ENCODE measurements around the gene NODAL.
"Not testable (repeated sequence)": the region's sequence is repeated elsewhere in the genome, so short reads cannot be mapped to it uniquely, and the experiment has no call there.

NODAL gene

DNA sequence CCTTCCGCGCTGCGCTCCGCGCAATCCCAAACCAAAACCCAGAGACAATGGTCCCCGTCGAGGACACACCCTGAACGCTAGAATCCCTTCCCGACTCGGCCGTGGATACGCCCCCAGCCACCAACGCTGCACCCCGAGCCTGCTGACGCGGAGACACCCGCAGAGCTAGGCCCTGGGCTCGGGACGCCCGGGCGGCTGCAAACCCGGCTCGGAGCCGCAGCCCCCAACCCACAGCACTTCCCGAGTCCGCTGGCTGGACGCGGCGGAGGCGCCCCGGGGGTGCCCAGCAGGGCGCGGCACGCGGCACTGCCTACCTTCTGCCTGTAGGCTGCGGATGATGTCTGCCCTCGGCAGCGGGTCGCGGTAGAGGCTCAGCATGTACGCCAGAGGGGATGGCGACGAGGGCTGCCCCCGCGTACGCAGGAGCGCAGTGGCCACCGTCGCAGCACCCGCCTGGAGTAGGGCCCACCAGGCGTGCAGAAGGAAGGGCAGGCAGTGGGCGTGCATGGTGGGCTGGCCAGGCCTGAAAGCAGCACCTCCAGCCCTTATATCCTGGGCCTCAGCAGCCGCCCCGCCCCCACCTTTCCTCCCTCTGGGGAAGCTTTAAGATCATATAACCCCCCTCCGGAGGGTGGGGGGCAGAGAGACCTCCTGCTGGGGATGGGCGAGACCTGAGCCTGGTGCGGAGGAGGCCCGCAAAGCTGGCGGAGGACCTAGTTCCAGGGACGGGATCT is at the start of gene NODAL:
NODAL (minus strand) TSS at position 521 of the 734 bp plus-strand sequence; CDS start at position 507, 14 bp downstream.
- DNase-seq = peak; percentile 56

DNA sequence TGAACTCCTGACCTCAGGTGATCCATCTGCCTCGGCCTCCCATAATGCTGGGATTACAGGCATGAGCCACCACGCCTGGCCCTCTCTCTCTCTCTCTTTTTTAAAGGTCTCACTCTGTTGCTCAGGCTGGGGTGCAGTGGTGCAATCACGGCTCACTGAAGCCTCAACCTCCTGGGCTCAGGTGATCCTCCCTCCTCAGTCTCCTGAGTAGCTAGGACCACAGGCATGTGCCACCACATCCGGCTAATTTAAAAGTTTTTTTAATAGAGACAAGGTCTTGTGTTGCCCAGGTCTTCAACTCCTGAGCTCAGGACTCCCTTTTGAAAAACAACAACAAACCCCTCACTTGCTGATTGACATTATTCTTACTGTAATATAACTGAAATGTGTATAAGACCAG is 48.7 kb upstream of the NODAL start:
- DNase-seq = no peak

DNA sequence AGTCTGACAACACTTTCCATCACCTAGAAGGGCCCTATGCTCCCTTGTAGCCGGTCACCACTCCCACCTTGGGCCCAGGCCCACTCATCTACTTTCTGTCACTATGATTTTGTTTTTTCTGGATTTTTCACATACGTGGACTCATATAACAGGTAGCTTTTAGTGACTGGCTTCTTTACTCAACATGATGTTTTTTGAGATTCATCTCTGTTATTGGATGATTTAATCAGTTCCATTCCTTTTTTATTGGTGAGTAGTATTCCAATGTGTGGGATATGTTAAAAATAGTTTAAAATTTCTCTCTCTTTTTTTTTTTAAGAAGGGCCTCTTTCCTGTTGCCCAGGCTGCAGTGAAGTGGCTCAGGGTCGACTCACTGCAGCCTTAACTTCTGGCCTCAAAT is 46.3 kb upstream of the NODAL start:
- DNase-seq = no peak

DNA sequence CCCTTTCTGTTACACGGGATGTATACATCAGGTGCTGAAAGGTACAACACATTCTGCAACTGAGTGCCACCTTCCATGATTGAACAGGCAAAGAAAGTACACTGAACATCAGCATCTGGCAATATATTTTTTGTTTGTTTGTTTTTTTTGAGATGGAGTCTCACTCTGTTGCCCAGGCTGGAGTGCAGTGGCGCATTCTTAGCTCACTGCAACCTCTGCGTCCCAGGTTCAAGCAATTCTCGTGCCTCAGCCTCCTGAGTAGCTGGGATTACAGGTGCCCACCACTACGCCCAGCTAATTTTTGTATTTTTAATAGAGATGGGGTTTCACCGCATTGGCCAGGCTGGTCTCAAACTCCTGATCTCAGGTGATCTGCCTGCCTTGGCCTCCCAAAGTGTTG is 42.4 kb upstream of the NODAL start:
- not testable (repeated sequence) for DNase-seq

DNA sequence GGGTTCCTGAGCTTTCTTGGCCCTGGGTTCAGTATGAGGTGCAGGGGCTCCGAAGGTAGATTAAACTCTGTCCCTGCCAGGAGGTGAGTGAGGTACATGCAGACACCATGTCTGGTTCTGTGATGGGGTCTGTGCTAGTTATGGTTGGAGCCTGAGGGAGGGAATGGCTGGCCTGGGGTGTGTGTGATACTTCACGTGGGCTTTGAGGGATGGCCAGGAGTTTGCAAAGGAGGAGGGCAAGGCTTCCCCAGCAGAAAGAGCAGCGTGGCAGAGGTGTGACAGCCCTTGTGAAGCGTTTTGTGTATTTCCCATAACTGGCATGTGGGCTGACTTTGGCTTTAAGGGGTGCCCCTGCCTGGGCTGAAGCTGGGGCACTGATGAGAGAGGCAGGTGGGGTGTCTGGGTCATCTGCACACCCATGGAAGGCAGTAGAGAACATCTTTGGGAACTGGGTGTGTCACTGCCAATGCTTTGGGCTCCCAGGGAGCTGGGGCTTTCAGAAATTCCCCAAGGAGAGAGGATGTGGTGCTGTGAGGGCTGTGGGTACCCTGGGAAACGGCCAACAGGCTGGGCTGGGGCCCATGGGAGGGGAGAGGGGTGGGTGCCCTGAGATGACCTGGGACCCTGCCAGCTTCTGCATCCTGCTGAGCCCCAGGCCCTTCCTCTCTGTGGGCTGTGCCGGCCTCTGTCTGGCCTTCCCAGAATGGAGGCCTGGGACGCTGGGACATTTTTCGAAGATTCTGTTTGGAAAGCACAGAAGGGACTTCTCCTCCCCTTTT is 41.7 kb upstream of the NODAL start:
- no peak for DNase-seq

DNA sequence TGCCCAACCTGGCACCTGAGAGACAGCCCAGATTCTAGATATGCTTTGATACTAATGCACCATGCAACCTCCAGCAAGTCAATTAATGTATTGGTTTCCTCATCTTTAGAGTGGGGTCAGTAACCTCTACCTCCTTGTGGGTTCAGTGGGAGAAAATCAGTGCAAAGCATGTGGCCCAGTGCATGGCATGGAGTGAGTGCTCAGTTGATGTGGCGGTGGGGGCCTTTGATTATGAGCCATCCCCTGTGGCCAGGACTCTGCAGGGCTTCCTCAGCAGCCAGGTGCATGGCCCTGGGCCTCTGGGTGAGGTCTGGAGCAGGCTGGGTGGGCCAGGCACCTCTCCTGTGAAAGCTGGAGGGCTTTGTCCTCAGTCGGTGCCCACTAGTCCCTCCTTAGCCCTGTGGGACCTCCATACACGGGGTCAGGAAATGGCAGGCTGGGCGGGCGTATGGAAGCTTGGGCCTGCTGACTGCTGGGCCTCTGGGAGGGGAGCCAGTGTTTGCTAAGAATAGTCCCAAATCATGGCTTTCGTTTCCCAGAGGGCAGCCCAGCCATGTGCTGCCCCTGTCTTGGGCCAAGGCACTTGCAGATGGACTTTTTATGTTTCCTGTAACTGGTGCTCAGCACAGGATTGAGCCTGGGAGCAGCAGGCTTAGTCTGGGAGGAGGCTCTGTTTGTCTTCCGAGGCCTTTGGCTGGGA is 40.5 kb upstream of the NODAL start:
- DNase-seq = no peak

DNA sequence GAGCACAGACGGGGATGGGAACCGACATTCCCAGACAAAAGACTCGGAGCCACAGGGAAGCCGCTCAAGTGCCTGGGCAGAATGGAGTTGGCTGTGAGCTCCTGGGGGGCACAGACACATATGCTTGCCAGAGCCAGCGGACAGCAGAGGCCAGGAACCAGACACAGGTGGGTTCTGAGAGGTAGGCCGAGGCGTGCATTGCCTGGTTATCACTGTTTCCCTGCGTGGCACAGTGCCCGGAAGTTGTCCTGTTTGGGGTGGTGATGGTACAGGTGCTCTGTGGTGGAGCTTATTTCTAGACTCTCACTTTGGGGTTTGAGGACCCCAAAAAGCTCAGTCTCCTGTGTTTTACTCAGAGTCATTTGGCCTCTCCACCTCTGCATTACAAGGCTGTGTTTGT is 39.6 kb upstream of the NODAL start:
- no peak for DNase-seq

DNA sequence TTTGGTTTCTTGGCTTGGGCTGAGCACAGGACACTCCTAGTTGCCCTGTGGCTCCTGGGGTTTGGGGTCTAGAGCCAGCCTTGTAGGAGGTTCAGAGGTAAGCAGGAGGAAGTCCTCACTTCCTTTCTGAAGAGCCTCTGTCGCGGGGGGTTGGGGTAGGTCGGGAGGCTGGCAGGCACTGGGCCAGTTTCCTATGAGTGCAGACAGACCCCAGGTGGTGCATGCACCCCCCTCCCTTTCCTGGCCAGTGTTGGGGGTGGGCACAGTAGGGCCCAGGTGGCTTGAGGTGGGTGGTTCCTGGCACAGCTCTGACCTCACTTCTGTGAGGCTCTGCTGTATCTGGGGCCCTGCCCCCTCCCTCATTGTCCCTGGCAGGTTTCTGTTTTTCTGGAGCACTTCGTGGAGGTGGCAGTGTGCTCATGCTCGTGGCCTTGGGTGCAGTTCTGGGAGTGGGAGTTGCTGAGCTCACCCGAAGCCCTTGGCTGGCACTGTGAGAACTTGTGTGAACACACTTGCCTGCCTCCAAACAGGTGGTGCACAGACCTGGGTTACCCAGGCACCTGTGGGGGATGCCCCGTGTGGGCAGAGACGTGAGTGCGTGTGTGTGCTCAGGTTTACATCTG is 38.9 kb upstream of the NODAL start:
- DNase-seq = no peak

DNA sequence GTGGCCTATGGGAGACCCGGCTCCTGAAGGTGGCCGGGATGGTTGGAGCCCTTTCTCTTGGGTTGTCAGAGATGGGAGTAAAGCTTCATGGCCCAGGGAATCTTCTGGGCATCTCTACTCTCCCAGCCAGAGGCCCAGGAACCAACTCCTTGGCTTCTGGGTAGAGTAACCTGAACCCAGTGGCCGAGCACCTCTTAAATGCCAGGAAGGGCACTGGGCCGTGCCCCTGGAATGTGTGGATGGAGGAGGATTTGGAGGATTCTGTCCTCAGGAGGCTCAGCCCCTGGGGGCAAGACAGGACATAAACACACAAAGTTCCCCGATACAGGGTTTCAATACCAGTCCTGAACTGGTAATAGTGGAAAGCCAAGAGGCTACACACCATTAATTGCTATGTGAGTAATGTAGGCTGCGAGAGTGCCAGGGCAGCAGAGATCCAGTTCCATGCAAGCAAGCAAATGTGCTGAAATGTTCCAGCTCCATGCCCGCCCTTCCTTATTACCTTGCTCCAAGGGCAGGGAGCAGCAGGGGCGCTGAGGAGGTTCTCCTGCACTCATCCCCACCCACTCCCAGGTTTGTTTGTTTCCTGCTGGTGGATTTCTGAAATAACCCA is 38.3 kb upstream of the NODAL start:
- DNase-seq = no peak

DNA sequence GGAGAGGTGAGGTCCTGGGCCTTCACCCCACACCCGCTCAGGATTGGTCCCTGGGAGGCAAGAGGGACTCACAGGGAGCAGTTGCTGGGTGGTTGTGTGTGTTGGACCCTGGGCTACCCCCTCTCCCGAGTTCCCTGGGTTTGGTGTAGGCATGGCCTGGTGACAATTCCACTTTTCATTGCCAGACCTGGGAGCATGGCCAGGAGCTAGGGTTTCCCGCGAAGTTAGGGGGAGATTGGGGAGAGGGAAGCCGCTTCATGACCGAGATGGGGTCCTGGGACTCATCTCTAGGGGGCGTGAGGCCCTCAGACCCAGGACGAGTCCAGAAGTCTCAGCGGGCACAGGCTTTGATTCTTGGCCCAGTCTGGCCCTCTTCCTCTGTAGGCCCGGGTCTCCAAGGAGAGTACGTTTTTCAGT is 37.7 kb upstream of the NODAL start:
- peak; percentile 51 for DNase-seq

DNA sequence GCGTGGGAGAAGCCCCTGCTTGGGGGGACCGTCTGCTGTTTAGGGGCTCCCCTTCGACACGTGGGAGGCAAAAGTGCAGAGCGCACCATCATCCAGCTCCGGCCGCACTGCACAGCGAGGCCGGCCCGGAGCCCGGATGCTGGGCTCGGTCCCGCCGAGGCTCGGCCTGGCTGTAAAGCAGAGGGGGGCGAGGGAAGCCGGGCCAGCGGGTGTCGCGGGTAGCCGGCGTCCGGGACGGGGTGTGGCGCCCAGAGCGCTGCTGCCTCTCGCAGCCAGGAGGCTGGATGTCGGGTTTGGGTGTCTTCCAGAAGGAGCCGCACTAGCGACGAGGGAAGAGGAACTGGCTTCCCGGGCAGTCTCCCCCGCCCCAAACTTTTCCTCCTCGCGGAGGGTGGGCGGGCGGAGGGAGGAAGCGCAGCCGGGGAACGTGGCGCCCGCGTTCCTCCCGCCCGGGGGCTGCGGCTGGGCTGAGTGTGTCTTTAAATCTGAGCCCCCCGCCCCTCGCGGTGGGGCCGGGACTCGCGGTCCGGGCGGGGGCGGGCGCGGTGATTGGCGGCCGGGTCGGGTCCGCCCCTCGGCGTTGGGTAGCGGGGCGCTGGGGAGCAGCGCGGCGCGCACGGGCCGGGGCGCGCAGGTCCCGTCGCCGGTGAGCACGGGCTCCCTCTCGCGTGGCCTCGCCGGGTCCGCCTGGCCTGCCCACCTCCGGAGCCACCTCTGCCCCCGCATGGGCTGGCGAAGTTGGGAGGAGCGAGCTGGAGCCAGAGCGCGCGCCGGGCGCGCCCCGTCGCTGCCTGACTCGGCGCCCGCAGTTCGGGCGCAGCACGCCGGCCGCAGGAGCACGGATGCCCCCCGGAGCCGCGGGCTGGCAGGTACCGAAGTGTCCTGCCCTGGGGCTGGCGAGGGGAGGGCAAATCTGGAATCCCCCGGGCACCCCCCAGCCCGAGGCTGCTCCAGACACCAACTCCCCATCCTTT is 37.0 kb upstream of the NODAL start, which contains the start of gene PALD1:
PALD1 (plus strand) TSS at position 577 of the 974 bp plus-strand sequence. CDS start 47,185 bp downstream, outside the sequence.
- peak; percentile 78 for DNase-seq

DNA sequence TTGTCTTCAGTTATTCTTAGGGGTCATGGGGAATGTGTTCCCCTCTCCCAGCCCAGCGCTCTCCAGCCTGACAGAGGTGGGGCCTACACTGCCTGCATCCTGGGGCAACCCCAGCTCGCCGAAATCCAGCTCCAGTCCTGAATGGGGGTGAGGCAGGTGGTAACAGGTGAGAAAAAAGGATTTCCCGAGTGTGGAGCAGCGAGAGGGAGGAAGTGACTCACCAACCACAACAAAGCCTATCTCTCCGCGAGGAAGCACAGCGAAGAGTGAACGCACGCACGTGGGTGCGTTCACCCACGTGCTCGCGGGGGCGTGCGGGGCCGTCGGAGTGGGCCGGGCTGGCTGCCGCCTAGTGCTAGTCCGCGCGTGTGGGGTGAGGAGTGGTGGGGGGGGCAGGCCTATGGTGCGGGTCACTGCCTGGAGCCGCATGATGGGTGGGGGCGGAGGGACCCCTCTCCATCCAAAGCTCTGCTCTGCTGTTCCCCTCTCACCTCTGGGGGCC is 36.2 kb upstream of the NODAL start:
- DNase-seq = peak; percentile 97

DNA sequence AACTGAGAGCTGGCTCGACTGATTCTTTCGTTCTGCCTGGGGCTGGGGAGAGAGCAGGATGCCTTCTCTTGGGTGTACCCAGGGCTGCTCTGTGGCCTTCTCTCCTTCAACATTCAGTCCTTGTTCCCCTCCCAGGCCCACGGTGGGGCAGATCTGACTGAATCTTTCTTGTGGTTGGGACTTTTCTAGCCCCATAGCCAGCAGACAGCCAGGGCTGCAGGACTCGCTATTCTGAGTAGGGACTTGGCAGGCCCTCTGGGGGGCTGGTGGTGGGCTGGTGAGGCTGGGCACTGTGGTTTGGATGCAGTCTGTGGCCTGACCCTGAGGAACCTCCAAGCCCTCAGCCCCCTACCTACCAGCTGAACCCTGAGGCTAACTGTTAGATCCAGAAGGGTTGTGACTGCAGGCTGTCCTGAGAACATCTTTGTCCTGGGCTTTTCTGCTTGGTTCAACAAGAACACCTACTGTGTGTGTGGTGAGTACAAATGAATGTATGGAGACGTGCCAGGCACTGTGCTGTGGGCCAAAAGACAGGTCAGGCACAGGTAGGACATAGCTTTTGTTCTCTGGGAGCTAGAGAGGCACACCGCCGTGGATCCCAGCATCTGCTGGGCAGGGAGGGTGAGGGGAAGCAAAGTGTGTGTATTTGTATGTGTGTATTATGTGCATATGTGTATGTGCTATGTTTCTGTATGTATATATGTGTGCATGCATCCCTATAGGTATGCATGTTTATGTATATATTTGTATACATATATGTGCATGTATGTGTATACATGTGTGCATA is 35.0 kb upstream of the NODAL start:
- DNase-seq = no peak

DNA sequence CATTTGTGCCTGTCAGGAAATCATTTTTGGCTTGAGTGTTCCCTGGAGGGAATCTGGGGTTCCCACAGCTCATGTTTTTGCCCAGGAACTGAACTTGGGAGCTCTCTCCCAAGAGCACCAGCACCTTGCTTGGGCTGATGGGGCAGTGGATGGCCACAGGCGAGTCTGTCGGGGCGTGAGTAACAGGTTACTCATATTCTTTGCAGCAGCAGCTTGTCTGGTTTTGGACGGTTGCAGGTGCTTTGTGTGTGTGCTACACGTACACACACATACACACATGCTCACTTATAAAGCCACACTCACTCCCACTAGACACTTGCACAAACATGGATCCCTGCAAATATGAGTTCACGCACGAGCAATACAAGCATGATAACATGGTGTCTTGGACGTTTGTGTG is 34.2 kb upstream of the NODAL start:
- no peak for DNase-seq

DNA sequence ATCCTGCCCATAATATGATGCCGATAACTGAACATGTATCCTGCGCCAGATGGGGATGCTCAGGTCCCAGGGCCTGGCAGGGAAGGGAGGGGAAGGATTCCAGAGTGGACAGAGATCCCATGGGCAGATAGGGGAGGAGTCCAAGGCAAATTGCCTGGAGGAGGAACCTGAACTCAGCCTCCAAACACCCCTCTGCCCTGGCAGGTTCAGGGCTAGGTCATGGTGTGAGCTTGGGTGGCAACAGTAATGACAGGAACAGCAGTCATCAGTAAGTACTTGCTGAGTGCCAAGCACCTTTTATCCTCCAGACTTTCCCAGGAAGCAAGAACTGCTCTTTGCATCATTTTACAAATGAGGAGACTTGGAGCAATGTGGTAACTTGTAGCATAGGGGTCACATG is 33.3 kb upstream of the NODAL start:
- DNase-seq = no peak

DNA sequence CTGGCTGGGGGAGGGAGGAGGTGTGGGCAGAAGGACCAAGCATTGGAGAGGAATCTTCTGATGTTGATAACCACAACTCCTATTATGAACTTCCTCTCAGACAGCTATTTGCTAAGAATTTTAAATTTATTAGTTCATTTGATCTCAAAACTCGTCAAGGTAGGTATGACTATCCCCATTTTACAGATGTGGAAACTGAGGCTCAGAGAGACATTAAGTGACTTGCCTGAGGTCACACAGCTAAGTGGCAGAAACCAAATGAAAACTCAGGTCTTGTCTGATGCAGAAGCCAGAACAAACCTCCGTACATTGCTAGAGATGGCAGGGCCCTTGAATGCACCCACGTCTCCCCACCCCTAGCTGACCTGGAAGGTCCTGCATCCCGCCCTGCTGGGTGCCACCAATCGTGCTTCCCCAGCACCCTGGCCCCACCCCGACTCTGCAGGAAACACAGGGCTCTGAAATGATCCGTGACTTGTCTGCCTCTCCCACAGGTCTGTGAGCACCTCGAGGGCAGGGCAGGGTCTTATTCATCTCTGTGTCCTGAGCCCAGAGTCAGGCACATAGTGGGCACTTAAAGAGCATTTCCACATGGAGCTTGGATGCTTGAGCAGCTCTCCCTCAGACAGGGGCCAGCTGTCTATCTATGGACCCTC is 31.4 kb upstream of the NODAL start:
- no peak for DNase-seq

DNA sequence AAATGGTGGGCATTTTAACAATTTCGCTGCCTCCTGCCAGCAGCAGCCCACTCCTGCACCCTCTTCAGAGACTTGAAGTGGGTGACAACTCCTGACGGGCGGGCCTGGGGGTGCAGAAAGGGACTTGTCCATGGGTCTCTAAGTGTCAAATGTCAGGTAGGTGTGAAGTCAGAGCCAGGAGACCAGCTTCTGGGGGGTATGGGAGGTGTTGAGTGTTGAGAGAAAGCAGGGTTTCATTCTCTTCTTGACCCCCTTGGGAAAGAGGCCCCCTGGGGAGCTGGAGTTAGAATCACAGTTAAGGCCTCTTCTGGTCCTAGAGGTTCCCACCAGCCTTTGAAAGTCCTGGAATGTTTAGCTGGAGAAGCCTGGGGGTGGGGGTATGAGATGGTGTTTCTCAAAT is 25.5 kb upstream of the NODAL start:
- no peak for DNase-seq

DNA sequence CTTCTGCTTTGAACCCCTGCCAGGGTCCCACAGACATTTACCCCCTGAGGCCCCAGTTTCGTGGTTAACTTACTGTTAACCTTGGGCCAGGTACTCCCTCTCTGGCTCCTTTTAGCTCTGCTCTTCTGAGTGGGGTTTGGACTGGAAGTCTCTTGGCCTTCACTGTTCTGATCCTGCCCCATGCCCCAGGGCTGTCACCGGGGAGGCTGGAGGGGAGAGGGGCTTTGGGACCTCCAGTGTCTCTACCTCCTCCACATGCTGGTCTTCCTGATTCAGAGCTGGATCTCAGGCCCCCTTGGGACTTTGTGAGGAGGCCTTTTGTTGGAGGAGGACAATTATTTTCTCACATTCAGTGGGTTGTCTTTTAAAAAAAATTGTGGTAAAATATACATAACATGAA is 24.4 kb upstream of the NODAL start:
- DNase-seq = no peak

DNA sequence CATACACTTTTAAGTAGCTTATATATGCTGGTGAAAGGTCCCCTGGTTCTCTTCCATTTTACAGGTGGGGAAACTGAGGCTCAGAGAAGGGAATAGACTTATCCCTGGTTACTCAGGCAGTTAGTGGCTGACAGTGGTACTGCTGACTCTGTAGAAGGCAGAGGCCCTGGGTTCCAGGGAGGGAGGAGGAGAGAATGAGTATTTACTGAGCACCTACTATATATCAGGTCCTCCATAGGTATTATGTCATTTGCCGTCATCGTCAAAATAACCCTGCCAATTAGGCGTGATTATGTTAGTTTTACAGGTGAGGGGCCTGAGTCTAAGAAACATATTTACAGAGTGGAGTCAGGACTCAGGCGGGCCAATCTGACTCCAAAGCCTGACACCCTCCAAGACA is 23.8 kb upstream of the NODAL start:
- no peak for DNase-seq
